ENCODE results near the gene DLX3. TPM values are rescaled to one million over a fixed set of nuclear protein-coding genes. Genes with fewer than 3 reads are reported as not detected.

The DLX3 gene
- total RNA-seq, 2 experiments from 2014 or later, result not detected

DNA sequence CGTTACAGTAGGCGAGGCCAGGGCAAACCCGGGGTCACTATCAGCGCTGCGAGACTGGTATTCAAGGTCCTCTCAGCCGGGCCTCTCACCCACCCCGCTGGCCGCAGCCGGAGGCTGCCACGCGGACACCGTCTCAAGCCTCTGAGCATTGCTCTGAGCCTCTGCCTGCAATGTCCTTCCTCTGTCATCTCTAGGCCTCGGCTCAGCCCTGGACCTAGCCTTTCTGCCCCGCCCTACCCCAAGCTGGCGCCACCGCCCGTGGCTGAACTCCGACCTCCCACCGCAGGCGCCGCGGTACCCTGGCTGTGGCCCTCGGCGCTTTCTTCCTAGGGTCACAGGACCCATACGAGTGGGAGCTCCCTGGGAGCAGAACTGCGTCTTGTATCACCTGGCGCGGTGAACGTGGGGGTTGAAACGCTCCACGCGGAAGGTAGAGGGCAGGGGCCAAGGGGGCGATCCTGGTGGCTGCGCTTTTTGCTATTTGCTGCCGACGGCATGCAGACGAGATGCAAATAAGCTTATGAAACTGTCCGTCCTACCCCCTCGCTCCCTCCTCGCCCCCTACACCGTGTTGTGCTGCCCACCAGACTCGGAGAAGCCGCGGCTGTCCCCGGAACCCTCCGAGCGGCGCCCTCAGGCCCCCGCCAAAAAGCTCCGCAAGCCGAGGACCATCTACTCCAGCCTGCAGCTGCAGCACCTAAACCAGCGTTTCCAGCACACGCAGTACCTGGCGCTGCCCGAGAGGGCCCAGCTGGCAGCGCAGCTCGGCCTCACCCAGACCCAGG lies 22.3 kb downstream of the DLX3 start:
- intact Hi-C loops (cut with micrococcal nuclease; ENCODE audit: unreplicated experiment), result no loop called here
- no peak overlapping the region for H3K4me2 ChIP-seq (ENCODE audit: low read length)
- no TSS peak for BruUV-seq (replicated peaks)
- CTCF ChIA-PET (ENCODE audit: unreplicated experiment), result no interaction called here
- H3K9me3 ChIP-seq (ENCODE audit: low read length), result no peaks in the 10 kb centered on the region
- H3K4me1 ChIP-seq (ENCODE audit: insufficient read depth, low read length, poor library complexity, severe bottlenecking), result peaks cover 9% of the 10 kb centered on the region
- POLR2A ChIA-PET, result interaction anchor here (1.1 kb wide), 1 partner anchor 172 kb away, joined by 3 read pairs; no protein-coding TSS in a partner anchor
- DNase-seq (ENCODE audit: low spot score), result no peak
- no peaks in the 10 kb centered on the region for H4K20me1 ChIP-seq (ENCODE audit: insufficient read depth, low read length)
- no peak overlapping the region for H2AFZ ChIP-seq (ENCODE audit: low read length)
- H3K4me3 ChIP-seq (ENCODE audit: low read depth, low read length, poor library complexity, severe bottlenecking), result no peak overlapping the region
- no peaks in the 10 kb centered on the region for H3K79me2 ChIP-seq (ENCODE audit: insufficient read depth, low read depth, low read length)
- no peaks in the 10 kb centered on the region for H3K36me3 ChIP-seq (ENCODE audit: insufficient read depth, low read length)
- H3K9me2 ChIP-seq (ENCODE audit: insufficient read depth, low read length), result no peaks in the 10 kb centered on the region
- TF ChIP-seq, protein P1, sequence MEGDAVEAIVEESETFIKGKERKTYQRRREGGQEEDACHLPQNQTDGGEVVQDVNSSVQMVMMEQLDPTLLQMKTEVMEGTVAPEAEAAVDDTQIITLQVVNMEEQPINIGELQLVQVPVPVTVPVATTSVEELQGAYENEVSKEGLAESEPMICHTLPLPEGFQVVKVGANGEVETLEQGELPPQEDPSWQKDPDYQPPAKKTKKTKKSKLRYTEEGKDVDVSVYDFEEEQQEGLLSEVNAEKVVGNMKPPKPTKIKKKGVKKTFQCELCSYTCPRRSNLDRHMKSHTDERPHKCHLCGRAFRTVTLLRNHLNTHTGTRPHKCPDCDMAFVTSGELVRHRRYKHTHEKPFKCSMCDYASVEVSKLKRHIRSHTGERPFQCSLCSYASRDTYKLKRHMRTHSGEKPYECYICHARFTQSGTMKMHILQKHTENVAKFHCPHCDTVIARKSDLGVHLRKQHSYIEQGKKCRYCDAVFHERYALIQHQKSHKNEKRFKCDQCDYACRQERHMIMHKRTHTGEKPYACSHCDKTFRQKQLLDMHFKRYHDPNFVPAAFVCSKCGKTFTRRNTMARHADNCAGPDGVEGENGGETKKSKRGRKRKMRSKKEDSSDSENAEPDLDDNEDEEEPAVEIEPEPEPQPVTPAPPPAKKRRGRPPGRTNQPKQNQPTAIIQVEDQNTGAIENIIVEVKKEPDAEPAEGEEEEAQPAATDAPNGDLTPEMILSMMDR (conservative IDR thresholded peaks at IDR 0.05; ENCODE audit: low read length), result no peak
- no peak for TF ChIP-seq EZH2phosphoT487 (IDR thresholded peaks at IDR 0.05; ENCODE audit: borderline replicate concordance, low read depth, low read length)
- no peak overlapping the region for H3K27ac ChIP-seq (ENCODE audit: low read depth, low read length, poor library complexity, severe bottlenecking)

DNA sequence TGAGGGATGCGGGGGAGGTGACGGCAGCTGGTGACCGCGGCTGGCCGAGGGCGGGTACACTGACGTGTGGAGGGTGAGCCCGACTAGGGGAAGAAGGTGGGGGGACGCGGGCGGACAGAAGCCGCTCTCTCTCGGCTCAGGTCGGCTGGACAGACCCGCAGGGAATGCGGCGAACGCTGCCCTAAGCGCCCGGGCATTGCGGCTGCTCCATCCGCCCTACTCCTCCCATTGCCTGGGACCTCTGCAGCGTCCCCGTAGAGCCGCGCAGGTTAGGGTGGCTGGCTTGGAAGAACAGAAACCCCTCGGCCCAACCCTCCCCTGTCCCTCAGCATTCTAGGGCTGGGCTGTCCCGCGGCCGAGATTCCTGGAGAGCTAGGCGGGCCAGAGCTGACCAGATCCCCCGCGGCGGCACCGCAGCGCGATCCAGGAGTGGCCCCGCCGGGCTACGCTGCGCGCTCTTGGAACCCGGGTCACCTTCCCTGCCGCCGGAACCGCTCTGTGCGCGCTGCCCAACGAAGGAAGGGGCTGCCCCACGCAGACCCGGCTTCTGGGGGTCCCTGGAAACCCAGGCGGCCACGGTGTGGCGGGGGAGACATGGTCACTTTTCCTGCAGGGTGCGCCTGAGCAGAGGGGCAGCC lies 23.1 kb downstream of the DLX3 start:
- no peak for DNase-seq (ENCODE audit: low spot score)
- Histone ChIP-seq H3K27ac (ENCODE audit: low read depth, low read length, poor library complexity, severe bottlenecking) (no peak overlapping the region), H3K4me2 (ENCODE audit: low read length) (no peak overlapping the region), H3K36me3 (ENCODE audit: insufficient read depth, low read length) (no peaks in the 10 kb centered on the region), H3K9me2 (ENCODE audit: insufficient read depth, low read length) (no peaks in the 10 kb centered on the region), H3K4me1 (ENCODE audit: insufficient read depth, low read length, poor library complexity, severe bottlenecking) (peaks cover 9% of the 10 kb centered on the region), H4K20me1 (ENCODE audit: insufficient read depth, low read length) (no peaks in the 10 kb centered on the region), H3K9me3 (ENCODE audit: low read length) (no peaks in the 10 kb centered on the region), H2AFZ (ENCODE audit: low read length) (no peak overlapping the region), H3K4me3 (ENCODE audit: low read depth, low read length, poor library complexity, severe bottlenecking) (no peak overlapping the region), H3K79me2 (ENCODE audit: insufficient read depth, low read depth, low read length) (no peaks in the 10 kb centered on the region)
- TF ChIP-seq, protein P1 (conservative IDR thresholded peaks at IDR 0.05; ENCODE audit: low read length), result no peak
- no peak for TF ChIP-seq EZH2phosphoT487 (IDR thresholded peaks at IDR 0.05; ENCODE audit: borderline replicate concordance, low read depth, low read length)
- no TSS peak for BruUV-seq (replicated peaks)
- POLR2A ChIA-PET, result interaction anchor here (1.1 kb wide), 1 partner anchor 171 kb away, joined by 3 read pairs; no protein-coding TSS in a partner anchor
- intact Hi-C loops (cut with micrococcal nuclease; ENCODE audit: unreplicated experiment), result no loop called here
- CTCF ChIA-PET (ENCODE audit: unreplicated experiment), result interaction anchor here (0.5 kb wide), 1 partner anchor 28 kb away, joined by 3 read pairs; no protein-coding TSS in a partner anchor
